ENCODE data around the gene TJP1. TPM values are rescaled to one million over a fixed set of nuclear protein-coding genes. Genes with fewer than 3 reads are reported as not detected.
A peak's percentile ranks its signal among the peaks of the same experiment; 100 is the strongest.

The TJP1 gene
- total RNA-seq (2021): 115 to 129 TPM (median 115 TPM) in 3 replicates
- Bru-seq, nascent RNA: percentile 93 among the genes with signal in this experiment
- long read RNA-seq, experiment 1, full-length matches to known transcripts: 169 of 490 reads
- long read RNA-seq, experiment 1, partial matches to known transcripts: 132 of 490 reads
- long read RNA-seq, experiment 1, other reads (novel, unspliced or antisense): 189 of 490 reads
- long read RNA-seq, experiment 2, full-length matches to known transcripts: 6 of 107 reads
- long read RNA-seq, experiment 2, partial matches to known transcripts: 53 of 107 reads
- long read RNA-seq, experiment 2, other reads (novel, unspliced or antisense): 48 of 107 reads
- long read RNA-seq, experiment 3, partial matches to known transcripts: 1 of 4 reads
- long read RNA-seq, experiment 3, other reads (novel, unspliced or antisense): 3 of 4 reads

GRCh38 chr15:29822100-29822683, at the start of gene TJP1:
Gene TJP1 (minus strand): TSS chr15:29822468. CDS start chr15:29822028, 440 bp downstream.
- ChIA-PET POLR2A (interaction anchor here (1.8 to 4.4 kb wide), 2 partner anchors 82 to 103 kb away, joined by 5 to 33 read pairs; no protein-coding TSS in a partner anchor), CTCF (interaction anchor here (1.0 to 5.5 kb wide), 2 partner anchors 74 to 103 kb away, joined by 3 to 50 read pairs; no protein-coding TSS in a partner anchor)
- H3K4me1 Mint-ChIP-seq: peaks cover 32% of the 10 kb centered on the region
- DNase-seq (ENCODE audit: low spot score): peak; percentile 77
- H3K4me3 Mint-ChIP-seq: peak within 1 kb of the TSS; percentile 89
- ATAC-seq: peak; percentile 78
- H3K27me3 Mint-ChIP-seq (ENCODE audit: low read depth): peaks cover 12% of the 10 kb centered on the region
- H3K27ac Mint-ChIP-seq: peak within 1 kb of the TSS; percentile 97
- no peaks in the 10 kb centered on the region for H3K9me3 Mint-ChIP-seq
- H3K36me3 Mint-ChIP-seq: peaks cover 3% of the 10 kb centered on the region
- TF ChIP-seq RORB (CRISPR knock-in tag; IDR thresholded peaks at IDR 0.05) (peak; percentile 51; the same call in 1 of the 2 replicates), SMAD3 (CRISPR knock-in tag; IDR thresholded peaks at IDR 0.05; ENCODE audit: borderline replicate concordance) (peak; percentile 52; the same call in 1 of the 2 replicates), NR2C2 (CRISPR knock-in tag; IDR thresholded peaks at IDR 0.05) (no peak), ATF6 (CRISPR knock-in tag; IDR thresholded peaks at IDR 0.05) (no peak), AFF4 (CRISPR knock-in tag; IDR thresholded peaks at IDR 0.05; ENCODE audit: borderline replicate concordance) (no peak), ZNF416 (CRISPR knock-in tag; IDR thresholded peaks at IDR 0.05) (peak; percentile 41; the same call in 1 of the 2 replicates), OVOL2 (CRISPR knock-in tag; IDR thresholded peaks at IDR 0.05; ENCODE audit: borderline replicate concordance) (0 out of 2 replicates have a peak, but pooled peaks have one; percentile 54), ZNF232 (CRISPR knock-in tag; IDR thresholded peaks at IDR 0.05) (0 out of 2 replicates have a peak, but pooled peaks have one; percentile 58), ZNF263 (CRISPR knock-in tag; IDR thresholded peaks at IDR 0.05; ENCODE audit: low read depth) (no peak), ZBTB43 (CRISPR knock-in tag; IDR thresholded peaks at IDR 0.05) (peak; percentile 43; the same call in 1 of the 2 replicates)
- TF ChIP-seq, protein P1, sequence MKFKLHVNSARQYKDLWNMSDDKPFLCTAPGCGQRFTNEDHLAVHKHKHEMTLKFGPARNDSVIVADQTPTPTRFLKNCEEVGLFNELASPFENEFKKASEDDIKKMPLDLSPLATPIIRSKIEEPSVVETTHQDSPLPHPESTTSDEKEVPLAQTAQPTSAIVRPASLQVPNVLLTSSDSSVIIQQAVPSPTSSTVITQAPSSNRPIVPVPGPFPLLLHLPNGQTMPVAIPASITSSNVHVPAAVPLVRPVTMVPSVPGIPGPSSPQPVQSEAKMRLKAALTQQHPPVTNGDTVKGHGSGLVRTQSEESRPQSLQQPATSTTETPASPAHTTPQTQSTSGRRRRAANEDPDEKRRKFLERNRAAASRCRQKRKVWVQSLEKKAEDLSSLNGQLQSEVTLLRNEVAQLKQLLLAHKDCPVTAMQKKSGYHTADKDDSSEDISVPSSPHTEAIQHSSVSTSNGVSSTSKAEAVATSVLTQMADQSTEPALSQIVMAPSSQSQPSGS (CRISPR knock-in tag; IDR thresholded peaks at IDR 0.05; ENCODE audit: borderline replicate concordance, low read depth): no peak
- TF ChIP-seq, protein P2, sequence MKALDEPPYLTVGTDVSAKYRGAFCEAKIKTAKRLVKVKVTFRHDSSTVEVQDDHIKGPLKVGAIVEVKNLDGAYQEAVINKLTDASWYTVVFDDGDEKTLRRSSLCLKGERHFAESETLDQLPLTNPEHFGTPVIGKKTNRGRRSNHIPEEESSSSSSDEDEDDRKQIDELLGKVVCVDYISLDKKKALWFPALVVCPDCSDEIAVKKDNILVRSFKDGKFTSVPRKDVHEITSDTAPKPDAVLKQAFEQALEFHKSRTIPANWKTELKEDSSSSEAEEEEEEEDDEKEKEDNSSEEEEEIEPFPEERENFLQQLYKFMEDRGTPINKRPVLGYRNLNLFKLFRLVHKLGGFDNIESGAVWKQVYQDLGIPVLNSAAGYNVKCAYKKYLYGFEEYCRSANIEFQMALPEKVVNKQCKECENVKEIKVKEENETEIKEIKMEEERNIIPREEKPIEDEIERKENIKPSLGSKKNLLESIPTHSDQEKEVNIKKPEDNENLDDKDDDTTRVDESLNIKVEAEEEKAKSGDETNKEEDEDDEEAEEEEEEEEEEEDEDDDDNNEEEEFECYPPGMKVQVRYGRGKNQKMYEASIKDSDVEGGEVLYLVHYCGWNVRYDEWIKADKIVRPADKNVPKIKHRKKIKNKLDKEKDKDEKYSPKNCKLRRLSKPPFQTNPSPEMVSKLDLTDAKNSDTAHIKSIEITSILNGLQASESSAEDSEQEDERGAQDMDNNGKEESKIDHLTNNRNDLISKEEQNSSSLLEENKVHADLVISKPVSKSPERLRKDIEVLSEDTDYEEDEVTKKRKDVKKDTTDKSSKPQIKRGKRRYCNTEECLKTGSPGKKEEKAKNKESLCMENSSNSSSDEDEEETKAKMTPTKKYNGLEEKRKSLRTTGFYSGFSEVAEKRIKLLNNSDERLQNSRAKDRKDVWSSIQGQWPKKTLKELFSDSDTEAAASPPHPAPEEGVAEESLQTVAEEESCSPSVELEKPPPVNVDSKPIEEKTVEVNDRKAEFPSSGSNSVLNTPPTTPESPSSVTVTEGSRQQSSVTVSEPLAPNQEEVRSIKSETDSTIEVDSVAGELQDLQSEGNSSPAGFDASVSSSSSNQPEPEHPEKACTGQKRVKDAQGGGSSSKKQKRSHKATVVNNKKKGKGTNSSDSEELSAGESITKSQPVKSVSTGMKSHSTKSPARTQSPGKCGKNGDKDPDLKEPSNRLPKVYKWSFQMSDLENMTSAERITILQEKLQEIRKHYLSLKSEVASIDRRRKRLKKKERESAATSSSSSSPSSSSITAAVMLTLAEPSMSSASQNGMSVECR (CRISPR knock-in tag; IDR thresholded peaks at IDR 0.05; ENCODE audit: borderline replicate concordance): peak; percentile 11
- TF ChIP-seq, protein P3, sequence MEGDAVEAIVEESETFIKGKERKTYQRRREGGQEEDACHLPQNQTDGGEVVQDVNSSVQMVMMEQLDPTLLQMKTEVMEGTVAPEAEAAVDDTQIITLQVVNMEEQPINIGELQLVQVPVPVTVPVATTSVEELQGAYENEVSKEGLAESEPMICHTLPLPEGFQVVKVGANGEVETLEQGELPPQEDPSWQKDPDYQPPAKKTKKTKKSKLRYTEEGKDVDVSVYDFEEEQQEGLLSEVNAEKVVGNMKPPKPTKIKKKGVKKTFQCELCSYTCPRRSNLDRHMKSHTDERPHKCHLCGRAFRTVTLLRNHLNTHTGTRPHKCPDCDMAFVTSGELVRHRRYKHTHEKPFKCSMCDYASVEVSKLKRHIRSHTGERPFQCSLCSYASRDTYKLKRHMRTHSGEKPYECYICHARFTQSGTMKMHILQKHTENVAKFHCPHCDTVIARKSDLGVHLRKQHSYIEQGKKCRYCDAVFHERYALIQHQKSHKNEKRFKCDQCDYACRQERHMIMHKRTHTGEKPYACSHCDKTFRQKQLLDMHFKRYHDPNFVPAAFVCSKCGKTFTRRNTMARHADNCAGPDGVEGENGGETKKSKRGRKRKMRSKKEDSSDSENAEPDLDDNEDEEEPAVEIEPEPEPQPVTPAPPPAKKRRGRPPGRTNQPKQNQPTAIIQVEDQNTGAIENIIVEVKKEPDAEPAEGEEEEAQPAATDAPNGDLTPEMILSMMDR (IDR thresholded peaks at IDR 0.05): no peak
- TF ChIP-seq, protein P4, sequence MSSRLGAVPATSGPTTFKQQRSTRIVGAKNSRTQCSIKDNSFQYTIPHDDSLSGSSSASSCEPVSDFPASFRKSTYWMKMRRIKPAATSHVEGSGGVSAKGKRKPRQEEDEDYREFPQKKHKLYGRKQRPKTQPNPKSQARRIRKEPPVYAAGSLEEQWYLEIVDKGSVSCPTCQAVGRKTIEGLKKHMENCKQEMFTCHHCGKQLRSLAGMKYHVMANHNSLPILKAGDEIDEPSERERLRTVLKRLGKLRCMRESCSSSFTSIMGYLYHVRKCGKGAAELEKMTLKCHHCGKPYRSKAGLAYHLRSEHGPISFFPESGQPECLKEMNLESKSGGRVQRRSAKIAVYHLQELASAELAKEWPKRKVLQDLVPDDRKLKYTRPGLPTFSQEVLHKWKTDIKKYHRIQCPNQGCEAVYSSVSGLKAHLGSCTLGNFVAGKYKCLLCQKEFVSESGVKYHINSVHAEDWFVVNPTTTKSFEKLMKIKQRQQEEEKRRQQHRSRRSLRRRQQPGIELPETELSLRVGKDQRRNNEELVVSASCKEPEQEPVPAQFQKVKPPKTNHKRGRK (CRISPR knock-in tag; IDR thresholded peaks at IDR 0.05; ENCODE audit: borderline replicate concordance): no peak
- TF ChIP-seq, protein P5, sequence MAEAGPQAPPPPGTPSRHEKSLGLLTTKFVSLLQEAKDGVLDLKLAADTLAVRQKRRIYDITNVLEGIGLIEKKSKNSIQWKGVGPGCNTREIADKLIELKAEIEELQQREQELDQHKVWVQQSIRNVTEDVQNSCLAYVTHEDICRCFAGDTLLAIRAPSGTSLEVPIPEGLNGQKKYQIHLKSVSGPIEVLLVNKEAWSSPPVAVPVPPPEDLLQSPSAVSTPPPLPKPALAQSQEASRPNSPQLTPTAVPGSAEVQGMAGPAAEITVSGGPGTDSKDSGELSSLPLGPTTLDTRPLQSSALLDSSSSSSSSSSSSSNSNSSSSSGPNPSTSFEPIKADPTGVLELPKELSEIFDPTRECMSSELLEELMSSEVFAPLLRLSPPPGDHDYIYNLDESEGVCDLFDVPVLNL (CRISPR knock-in tag; IDR thresholded peaks at IDR 0.05; ENCODE audit: borderline replicate concordance, low read depth): 0 out of 2 replicates have a peak, but pooled peaks have one; percentile 18
